ENCODE results near the gene CPLX4.
A peak's percentile ranks its signal among the peaks of the same experiment; 100 is the strongest.

The CPLX4 gene

DNA sequence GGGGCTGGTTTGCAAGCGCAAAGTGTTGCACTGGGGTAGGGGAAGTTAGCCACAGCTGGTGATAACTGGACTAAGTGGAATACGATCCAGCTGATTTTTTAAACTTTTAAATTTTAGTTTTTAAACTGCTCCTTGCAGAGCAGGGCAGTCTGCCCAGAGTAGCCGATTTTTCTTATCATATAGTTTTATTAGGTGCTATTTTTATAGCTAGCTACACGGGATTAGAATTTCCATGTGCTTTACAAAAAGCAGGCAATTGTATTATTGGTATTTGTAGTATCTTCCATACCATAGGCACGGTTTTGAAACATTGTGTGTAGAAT is 9.6 kb downstream of the CPLX4 start:
- TF ChIP-seq, protein P1, sequence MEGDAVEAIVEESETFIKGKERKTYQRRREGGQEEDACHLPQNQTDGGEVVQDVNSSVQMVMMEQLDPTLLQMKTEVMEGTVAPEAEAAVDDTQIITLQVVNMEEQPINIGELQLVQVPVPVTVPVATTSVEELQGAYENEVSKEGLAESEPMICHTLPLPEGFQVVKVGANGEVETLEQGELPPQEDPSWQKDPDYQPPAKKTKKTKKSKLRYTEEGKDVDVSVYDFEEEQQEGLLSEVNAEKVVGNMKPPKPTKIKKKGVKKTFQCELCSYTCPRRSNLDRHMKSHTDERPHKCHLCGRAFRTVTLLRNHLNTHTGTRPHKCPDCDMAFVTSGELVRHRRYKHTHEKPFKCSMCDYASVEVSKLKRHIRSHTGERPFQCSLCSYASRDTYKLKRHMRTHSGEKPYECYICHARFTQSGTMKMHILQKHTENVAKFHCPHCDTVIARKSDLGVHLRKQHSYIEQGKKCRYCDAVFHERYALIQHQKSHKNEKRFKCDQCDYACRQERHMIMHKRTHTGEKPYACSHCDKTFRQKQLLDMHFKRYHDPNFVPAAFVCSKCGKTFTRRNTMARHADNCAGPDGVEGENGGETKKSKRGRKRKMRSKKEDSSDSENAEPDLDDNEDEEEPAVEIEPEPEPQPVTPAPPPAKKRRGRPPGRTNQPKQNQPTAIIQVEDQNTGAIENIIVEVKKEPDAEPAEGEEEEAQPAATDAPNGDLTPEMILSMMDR (IDR thresholded peaks at IDR 0.05; ENCODE audit: low read length, missing control alignments) = no peak
- H3K4me3 ChIP-seq (replicated peaks; ENCODE audit: low read depth, low read length) = peak overlapping the region; percentile 40
- DNase-seq (ENCODE audit: low read depth) = no peak

DNA sequence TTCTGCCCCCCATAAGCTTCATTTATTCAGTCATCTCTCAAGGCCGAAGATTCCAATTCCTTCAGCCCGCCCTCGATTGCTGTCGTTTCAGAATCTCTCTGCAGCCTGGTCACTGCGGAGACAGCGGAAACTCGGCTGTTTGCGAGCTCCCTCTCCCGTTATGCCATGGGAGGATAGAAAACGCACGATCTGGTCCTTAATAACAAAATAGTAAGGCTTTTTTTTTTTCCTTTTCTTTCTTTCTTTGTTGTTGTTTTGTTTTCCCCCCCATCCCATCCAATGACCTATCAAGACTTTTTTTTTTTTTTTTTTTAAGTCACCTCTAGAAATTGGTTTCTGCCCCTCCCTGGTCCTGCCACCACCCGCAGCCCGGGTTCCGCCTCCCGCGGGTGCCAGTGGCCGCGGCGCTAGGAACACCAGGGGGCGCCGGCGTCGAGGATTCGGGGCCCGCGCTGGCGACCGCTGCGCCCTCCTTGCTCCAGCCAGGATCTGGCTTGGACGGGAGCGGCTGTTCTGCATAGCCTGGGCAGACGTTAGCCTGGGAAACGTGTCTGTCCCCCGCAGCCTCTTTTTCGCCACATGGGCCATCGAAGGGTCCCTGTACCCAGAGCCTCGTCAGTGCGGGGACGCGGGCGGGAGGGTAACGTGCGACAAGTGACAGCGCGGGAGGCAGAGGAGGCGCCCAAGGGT is 10.1 kb downstream of the CPLX4 start:
- peak; percentile 62 for DNase-seq (ENCODE audit: low read depth)
- H3K4me3 ChIP-seq (replicated peaks; ENCODE audit: low read depth, low read length) = peak overlapping the region; percentile 40
- TF ChIP-seq, protein P1 (IDR thresholded peaks at IDR 0.05; ENCODE audit: low read length, missing control alignments) = peak; percentile 47

DNA sequence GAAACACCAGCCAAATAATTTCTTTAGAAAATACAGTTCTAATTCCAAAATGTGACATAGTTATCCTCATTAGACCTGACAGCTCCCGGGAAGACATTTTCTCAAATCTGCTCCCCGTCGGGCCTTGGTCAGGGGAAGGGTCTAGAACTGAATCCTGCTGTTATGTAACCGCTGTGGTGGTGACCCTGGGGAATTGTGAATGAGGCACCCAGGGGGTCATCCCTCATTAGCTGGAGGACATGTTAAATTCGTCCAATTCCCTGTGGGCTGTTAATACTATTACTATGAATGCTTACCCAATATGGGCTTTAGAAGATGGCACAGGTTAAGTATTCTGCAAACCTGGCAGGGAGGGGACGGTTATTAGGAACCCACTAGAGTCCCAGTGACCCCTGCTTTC is 11.8 kb downstream of the CPLX4 start:
- TF ChIP-seq, protein P1 (IDR thresholded peaks at IDR 0.05; ENCODE audit: low read length, missing control alignments) = no peak
- DNase-seq (ENCODE audit: low read depth) = no peak
- no peak overlapping the region for H3K4me3 ChIP-seq (replicated peaks; ENCODE audit: low read depth, low read length)

DNA sequence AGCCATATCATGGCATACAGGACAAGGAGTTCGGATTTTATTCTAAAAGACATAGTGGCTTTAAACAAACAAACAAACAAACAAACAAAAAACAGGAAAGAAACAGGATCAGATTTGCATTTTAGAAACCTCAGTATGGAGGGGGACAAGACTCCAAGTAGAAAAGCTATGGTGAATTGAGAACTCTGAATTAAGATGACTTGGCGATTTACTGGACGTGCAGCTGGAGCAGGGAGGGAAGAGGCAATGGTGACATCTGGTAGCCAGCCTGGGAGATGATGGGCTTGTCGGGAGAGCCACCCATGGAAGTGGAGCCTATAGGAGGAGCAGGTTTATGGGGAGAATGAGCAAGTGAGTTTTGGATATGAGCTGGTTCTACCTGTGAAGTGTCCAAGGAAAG is 13.2 kb downstream of the CPLX4 start:
- no peak for DNase-seq (ENCODE audit: low read depth)
- no peak overlapping the region for H3K4me3 ChIP-seq (replicated peaks; ENCODE audit: low read depth, low read length)
- TF ChIP-seq, protein P1 (IDR thresholded peaks at IDR 0.05; ENCODE audit: low read length, missing control alignments) = no peak

DNA sequence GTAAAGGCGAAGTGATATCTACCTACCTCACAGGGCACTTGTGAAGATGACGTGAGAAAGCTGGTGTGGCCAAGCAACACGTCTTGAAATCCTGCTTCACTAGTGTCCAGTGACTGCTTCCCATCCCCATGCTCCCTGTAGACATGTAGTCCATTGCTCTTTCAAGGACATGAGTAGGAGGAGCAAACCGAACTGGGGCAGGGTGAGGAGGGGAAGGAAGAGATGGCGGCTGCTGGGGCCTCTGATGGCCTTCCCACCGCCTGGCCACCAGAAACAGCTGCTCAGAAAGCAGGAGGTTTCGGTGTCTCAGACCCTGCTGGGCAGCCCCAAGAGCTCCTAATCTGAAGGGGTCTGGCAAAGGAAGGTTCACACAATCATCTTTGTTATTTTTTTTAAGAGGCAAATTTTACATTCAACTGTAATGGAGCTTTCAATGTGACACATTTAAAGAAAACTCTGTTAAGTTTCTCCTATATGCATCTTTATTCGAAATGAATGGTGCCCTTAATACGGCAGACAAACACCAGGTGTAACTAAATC is 14.7 kb downstream of the CPLX4 start:
- TF ChIP-seq, protein P1 (IDR thresholded peaks at IDR 0.05; ENCODE audit: low read length, missing control alignments) = no peak
- DNase-seq (ENCODE audit: low read depth) = no peak
- no peak overlapping the region for H3K4me3 ChIP-seq (replicated peaks; ENCODE audit: low read depth, low read length)

DNA sequence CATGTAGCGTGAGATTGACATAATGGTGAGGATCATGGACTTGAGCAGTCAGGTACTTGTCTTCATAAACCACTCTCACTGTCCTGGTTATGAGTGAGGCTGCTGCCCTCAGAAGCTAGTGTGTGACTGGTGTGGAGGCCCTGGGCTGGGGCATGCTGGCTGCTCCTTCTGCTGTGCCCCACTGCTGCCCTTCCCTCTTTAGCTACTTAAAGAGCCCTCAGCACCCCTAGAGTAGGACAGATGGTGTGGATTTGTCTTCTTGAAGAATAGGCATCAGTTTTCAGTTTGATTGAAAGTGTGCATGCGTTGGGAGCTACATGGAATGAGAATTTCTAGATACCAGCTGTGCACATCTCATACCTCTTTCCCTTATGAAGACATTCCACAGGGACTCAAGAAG is 15.4 kb downstream of the CPLX4 start:
- H3K4me3 ChIP-seq (replicated peaks; ENCODE audit: low read depth, low read length) = no peak overlapping the region
- TF ChIP-seq, protein P1 (IDR thresholded peaks at IDR 0.05; ENCODE audit: low read length, missing control alignments) = no peak
- no peak for DNase-seq (ENCODE audit: low read depth)

DNA sequence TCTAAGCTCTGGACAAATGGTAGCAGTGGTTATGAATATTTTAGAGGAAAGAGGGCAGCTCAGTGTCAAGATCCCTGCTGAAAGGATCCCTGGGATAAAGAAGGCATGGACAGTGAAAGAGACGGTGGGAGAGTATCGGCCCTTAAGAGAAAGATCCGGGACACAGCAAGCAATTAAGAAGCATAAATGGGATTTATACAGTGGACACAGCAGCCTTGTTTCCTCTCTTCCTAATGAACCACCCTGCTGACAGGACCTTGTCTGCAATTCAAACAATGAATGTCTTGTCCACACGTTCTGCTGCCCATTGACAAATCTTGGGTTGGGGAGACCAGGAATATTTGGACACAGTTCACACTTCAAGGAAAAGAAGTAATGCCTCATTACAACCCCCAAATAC is 16.5 kb downstream of the CPLX4 start:
- no peak for DNase-seq (ENCODE audit: low read depth)
- TF ChIP-seq, protein P1 (IDR thresholded peaks at IDR 0.05; ENCODE audit: low read length, missing control alignments) = no peak
- no peak overlapping the region for H3K4me3 ChIP-seq (replicated peaks; ENCODE audit: low read depth, low read length)

Measured in fibroblast of pulmonary artery (primary cell).